SK-N-MC (cell line): ENCODE results near the gene PRKCZ.
"Not testable (repeated sequence)": the region's sequence is repeated elsewhere in the genome, so short reads cannot be mapped to it uniquely, and the experiment has no call there.

Experiments
- DNase-seq: peaks from one replicate; pipeline ENCODE4 v3.0.0-alpha.2; 2011; ENCODE audit warnings: low read depth, low spot score
- H3K27ac ChIP-seq: fragments of 200-600 bp; sonication (generic); 2 replicates; pipeline ENCODE4 v1.5.1; 2016; ENCODE audit warnings: mixed run types
- H3K36me3 ChIP-seq: fragments of 200-600 bp; sonication (generic); 2 replicates; pipeline ENCODE4 v1.6.1; 2017; ENCODE audit warnings: antibody characterized with exemption, low read length, mixed read lengths; ENCODE audit not compliant: insufficient read depth
- H3K4me3 ChIP-seq: fragments of 200-600 bp; sonication (generic); 2 replicates; pipeline ENCODE4 v1.5.1; 2016
- H3K9ac ChIP-seq: fragments of 200-600 bp; sonication (generic); 2 replicates; pipeline ENCODE4 v1.8.0; 2017; ENCODE audit warnings: mixed run types, mixed read lengths; ENCODE audit not compliant: insufficient read length
- H3K9me3 ChIP-seq: fragments of 200-600 bp; sonication (generic); 2 replicates; pipeline ENCODE4 v1.6.1; 2017; ENCODE audit warnings: low read depth, mild to moderate bottlenecking, antibody characterized with exemption, low read length, moderate library complexity, mixed read lengths
- EZH2 ChIP-seq: fragments of 200-600 bp; sonication (generic); IDR thresholded peaks from one replicate; pipeline ENCODE4 v1.6.1; 2017; ENCODE audit warnings: antibody characterized with exemption
- FOXP2 ChIP-seq: optimal IDR thresholded peaks from 2 replicates; pipeline ENCODE3; 2011; ENCODE audit warnings: mild to moderate bottlenecking, moderate library complexity; ENCODE audit not compliant: insufficient read depth; ENCODE audit errors: extremely low read length, control extremely low read depth
- POLR2AphosphoS5 ChIP-seq: IDR thresholded peaks from 2 replicates; pipeline ENCODE4 v1.6.1; 2012; ENCODE audit warnings: mild to moderate bottlenecking, low read depth, low read length, borderline replicate concordance

The PRKCZ gene

DNA sequence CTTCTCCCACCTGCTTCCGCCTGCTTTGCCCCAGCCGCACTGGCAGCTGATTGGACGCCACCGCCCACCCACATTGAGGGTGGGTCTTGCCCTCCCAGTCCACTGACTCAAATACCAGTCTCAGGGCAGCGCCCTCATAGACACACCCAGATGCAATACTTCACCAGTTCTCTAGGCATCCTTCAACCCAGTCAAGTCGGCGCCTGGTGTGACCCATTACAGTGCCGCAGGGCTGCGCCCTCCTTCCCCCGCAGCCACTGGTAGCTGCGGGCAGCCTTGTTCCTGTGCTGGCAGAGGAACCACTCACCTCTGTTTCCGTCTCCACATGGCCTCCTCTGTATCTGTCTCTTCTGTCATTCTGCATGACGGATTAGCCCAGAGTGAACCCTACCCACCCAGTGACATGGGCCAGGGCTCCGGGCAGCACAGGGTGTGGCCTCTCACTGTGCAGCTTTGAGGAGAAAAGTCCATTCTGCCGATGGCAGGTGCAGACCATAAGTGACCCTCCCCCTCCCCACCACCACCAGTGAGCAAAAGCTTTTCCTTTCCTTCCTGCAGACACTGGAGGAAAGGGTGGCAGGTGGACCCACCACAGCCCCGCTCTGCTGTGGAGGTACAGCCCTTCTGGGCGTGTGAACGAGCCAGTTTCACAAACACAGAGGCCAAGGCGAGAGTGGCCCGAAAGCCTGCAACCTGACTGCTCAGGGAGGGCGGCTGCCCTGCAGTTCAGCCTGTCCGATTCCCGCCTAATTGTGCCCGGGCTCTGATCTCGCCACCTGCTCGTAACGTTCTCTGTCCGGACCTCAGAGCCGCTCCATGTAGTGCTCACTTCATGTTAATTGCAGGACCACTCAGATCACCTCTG is 87.3 kb downstream of the PRKCZ start:
- DNase-seq, result no peak
- no peak overlapping the region for H3K9ac ChIP-seq
- no peak for TF ChIP-seq EZH2
- TF ChIP-seq POLR2AphosphoS5, result no peak
- TF ChIP-seq FOXP2, result no peak

DNA sequence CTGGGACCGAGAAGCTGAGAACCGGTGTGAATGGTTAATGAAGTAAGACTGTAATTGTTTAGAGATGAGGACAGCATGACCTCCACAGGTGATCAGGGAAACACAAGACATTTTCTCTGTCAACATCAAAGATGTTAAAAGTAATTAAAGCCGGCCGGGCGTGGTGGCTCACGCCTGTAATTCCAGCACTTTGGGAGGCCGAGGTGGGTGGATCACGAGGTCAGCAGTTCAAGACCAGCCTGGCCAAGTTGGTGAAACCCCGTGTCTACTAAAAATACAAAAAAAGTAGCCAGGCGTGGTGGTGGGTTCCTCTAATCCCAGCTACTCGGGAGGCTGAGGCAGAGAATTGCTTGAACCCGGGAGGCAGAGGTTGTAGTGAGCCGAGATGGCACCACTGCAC is 88.9 kb downstream of the PRKCZ start:
- H3K27ac ChIP-seq, H3K4me3 ChIP-seq, H3K9me3 ChIP-seq, H3K36me3 ChIP-seq, DNase-seq, H3K9ac ChIP-seq: not testable (repeated sequence)

More for the DNA sequence above, 87.3 kb downstream of the PRKCZ start:
- Histone ChIP-seq H3K27ac (no peak overlapping the region), H3K4me3 (no peak overlapping the region), H3K36me3 (no peaks in the 10 kb centered on the region), H3K9me3 (no peaks in the 10 kb centered on the region)

DNA sequence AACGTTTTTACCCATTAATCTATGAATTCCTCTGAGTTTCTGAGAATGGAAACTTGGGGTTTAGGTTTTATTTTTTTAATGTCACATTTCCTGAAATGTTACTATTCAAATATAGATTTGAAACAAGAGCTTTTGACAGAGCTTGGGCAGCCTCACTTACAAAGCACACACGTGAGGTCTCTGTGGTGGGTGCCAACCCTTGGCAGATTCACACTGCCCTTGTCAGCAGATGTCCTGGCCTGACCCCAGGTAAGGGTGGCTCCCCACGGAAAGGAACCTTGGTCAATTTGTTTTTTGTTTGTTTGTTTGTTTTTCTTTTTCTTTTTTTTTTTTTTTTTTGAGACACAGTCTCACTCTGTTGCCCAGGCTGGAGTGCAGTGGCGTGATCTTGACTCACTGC is 90.8 kb downstream of the PRKCZ start:
- Histone ChIP-seq H3K4me3 (no peak overlapping the region), H3K9ac (no peak overlapping the region), H3K9me3 (no peaks in the 10 kb centered on the region), H3K27ac (no peak overlapping the region), H3K36me3 (no peaks in the 10 kb centered on the region)
- DNase-seq, result no peak
- TF ChIP-seq FOXP2, result no peak
- TF ChIP-seq POLR2AphosphoS5, result no peak
- no peak for TF ChIP-seq EZH2

DNA sequence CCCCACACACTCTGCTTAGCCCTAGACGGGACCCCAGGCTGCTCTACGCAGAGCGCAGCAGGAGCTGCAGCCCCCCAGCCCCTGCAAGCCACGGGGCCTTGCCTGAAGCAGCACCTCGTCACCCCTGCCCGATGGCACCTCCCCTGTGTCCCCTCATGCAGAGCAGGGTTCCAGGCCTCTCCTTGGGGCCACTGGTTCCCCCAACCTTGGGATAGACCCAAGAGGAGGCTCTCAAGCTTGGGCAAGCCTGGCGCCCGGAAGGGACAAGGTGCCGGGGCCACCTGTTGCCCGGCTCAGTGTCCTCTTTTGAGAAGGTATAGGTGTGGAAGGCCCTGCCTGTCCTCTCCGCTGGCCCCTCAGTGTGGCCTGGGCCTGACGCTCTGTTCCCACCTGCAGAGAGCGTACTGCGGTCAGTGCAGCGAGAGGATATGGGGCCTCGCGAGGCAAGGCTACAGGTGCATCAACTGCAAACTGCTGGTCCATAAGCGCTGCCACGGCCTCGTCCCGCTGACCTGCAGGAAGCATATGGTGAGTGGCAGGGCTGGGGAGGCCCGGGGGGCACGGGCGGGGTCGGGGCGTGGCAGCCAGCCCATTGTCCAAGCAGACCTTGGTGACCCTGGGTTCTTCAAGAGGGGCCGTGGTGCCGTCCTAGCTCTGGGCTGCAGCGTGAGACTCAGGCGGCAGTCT is 93.7 kb downstream of the PRKCZ start:
- H3K4me3 ChIP-seq, result no peak overlapping the region
- H3K36me3 ChIP-seq, result no peaks in the 10 kb centered on the region
- H3K9me3 ChIP-seq, result no peaks in the 10 kb centered on the region
- DNase-seq, result no peak
- no peak for TF ChIP-seq EZH2
- TF ChIP-seq FOXP2, result no peak
- no peak for TF ChIP-seq POLR2AphosphoS5
- no peak overlapping the region for H3K27ac ChIP-seq
- H3K9ac ChIP-seq, result no peak overlapping the region

DNA sequence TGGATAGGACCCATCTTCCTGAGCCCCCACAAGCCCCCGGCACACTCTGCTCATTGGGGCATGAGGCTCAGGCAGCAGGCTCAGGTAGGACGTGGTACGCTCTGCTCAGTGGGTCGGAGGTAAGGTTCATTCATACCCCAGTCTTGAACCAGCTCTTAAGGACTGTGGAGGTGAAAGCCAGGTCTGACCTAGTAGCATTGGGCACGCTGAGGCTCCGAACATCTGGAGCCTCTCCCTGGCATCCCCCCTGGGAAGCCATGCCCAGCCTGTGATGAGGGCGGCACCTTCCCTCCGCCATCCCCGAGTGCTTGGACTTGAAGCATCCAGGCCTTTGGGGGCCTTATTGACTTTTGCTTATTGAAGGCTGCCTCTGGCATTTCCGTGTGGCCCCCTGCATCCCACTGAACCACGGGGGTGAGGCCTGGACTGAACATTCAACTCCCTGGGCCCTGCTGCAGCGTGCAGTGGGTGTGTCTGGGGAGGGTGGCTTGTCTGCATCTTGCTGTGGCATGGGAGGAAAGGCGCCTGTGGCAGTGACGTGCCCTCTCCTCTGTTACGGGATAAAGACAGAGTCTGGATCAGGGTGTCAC is 94.4 kb downstream of the PRKCZ start:
- Histone ChIP-seq H3K9me3 (no peaks in the 10 kb centered on the region), H3K27ac (no peak overlapping the region), H3K4me3 (no peak overlapping the region), H3K9ac (no peak overlapping the region), H3K36me3 (no peaks in the 10 kb centered on the region)
- no peak for TF ChIP-seq EZH2
- TF ChIP-seq FOXP2, result no peak
- TF ChIP-seq POLR2AphosphoS5, result no peak
- no peak for DNase-seq

DNA sequence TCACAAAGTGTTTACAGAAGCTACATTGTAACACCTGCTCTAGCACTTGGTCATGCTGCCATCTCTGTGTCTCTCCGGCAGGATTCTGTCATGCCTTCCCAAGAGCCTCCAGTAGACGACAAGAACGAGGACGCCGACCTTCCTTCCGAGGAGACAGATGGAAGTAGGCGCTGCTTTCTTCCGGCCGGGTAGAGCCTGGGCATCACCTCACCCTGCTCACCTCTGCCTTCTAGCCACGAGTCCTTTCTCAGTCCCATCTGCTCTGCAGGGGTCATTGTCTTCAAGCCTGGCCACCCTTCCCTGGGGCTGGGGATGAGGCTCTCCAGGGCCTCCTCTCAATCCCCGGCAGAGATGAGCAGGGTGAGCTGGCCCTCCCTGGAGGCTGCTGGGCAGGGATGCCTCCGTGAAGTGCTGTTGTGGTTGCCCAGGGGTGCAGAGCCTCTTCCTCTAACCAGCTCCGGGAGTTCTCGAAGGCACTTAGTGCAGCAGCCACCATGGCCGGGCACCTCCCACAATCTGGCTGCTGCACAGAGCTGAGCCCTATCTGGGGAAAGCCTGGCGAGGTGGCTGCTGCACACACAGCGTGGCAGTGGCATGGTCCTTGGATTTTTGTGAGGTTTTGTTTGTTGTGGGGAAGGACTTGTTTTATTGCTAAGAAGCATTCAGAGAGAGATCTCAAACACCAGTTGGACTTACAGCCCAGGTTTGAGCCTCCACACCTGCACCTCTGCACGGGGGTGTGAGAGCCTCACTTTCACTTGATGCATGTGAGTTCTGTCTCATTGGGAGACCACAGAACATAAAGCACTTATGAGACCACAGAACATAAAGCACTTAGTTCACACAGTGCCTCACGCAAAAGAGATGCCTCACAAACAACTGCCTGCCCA is 96.0 kb downstream of the PRKCZ start:
- TF ChIP-seq POLR2AphosphoS5, result no peak
- no peak for TF ChIP-seq FOXP2
- TF ChIP-seq EZH2, result no peak
- no peak for DNase-seq
- H3K9ac ChIP-seq, result no peak overlapping the region
- H3K27ac ChIP-seq, result no peak overlapping the region
- no peaks in the 10 kb centered on the region for H3K9me3 ChIP-seq
- H3K4me3 ChIP-seq, result no peak overlapping the region
- no peaks in the 10 kb centered on the region for H3K36me3 ChIP-seq

- no peak for TF ChIP-seq POLR2AphosphoS5
- no peak for TF ChIP-seq EZH2
- TF ChIP-seq FOXP2, result no peak
- no peak overlapping the region for H3K9ac ChIP-seq
- DNase-seq, result no peak
- no peak overlapping the region for H3K4me3 ChIP-seq
- no peaks in the 10 kb centered on the region for H3K9me3 ChIP-seq
- H3K36me3 ChIP-seq, result no peaks in the 10 kb centered on the region
- no peak overlapping the region for H3K27ac ChIP-seq
Observed at GRCh38 chr1:2146836-2147517, 96.8 kb downstream of the PRKCZ start.

GRCh38 chr1:2147869-2148268 is 97.7 kb downstream of the PRKCZ start:
- not testable (repeated sequence) for H3K9ac ChIP-seq, H3K36me3 ChIP-seq

More at GRCh38 chr1:2147869-2148268, 97.7 kb downstream of the PRKCZ start:
- not testable (repeated sequence) for DNase-seq, H3K27ac ChIP-seq, H3K9me3 ChIP-seq, H3K4me3 ChIP-seq
